ENCODE measurements around the gene DLD. TPM values are rescaled to one million over a fixed set of nuclear protein-coding genes. Genes with fewer than 3 reads are reported as not detected.
A peak's percentile ranks its signal among the peaks of the same experiment; 100 is the strongest.

Gene DLD
- total RNA-seq, 2 experiments from 2014 or later: 74.3 to 74.9 TPM

GRCh38 chr7:107907790-107908189 is 16.8 kb downstream of the DLD start:
- TF ChIP-seq CTCF (IDR thresholded peaks at IDR 0.05): no peak
- Mint-ChIP-seq H3K27me3 (no peaks in the 10 kb centered on the region), H3K4me1 (ENCODE audit: low read depth) (peaks cover 28% of the 10 kb centered on the region), H3K4me3 (no peak overlapping the region), H3K36me3 (ENCODE audit: low read depth) (peaks cover 96% of the 10 kb centered on the region), H3K9me3 (peaks cover 3% of the 10 kb centered on the region), H3K27ac (no peak overlapping the region)
- Histone ChIP-seq H3K4me3 (ENCODE audit: low read length) (no peak overlapping the region), H3K27me3 (ENCODE audit: control insufficient read depth in 1 of 2, insufficient read depth in 2 of 2, low read length in 2 of 2) (no peaks in the 10 kb centered on the region), H3K9me3 (ENCODE audit: control insufficient read depth in 1 of 2, insufficient read depth in 1 of 2, low read length in 2 of 2) (no peaks in the 10 kb centered on the region), H3K4me1 (ENCODE audit: insufficient read depth, low read length) (no peaks in the 10 kb centered on the region), H3K27ac (ENCODE audit: low read depth in 1 of 2, low read length in 2 of 2) (no peak overlapping the region), H3K36me3 (ENCODE audit: insufficient read depth, low read length) (peaks cover 88% of the 10 kb centered on the region)
- DNase-seq: peak in 1 of 14 experiments; percentile 13
- intact Hi-C loops (cut with DNase I, micrococcal nuclease): no loop called here
- ChIA-PET POLR2A (no interaction called here), CTCF (interaction anchor here (1.0 kb wide), 1 partner anchor 39 kb away, joined by 3 read pairs; no protein-coding TSS in a partner anchor)
- no peak for ATAC-seq (ENCODE audit: poor library complexity)

GRCh38 chr7:107909445-107909844 is 18.5 kb downstream of the DLD start:
- TF ChIP-seq CTCF (IDR thresholded peaks at IDR 0.05): no peak
- ATAC-seq (ENCODE audit: poor library complexity) (no peak), DNase-seq (no peak)
- Mint-ChIP-seq H3K27me3 (no peaks in the 10 kb centered on the region), H3K27ac (no peak overlapping the region), H3K4me1 (ENCODE audit: low read depth) (peaks cover 39% of the 10 kb centered on the region), H3K36me3 (ENCODE audit: low read depth) (peaks cover 98% of the 10 kb centered on the region), H3K4me3 (no peak overlapping the region), H3K9me3 (peaks cover 3% of the 10 kb centered on the region)
- H3K36me3 ChIP-seq (ENCODE audit: insufficient read depth, low read length): peaks cover 79% of the 10 kb centered on the region
- H3K27ac ChIP-seq (ENCODE audit: low read depth in 1 of 2, low read length in 2 of 2): no peak overlapping the region
- H3K9me3 ChIP-seq (ENCODE audit: control insufficient read depth in 1 of 2, insufficient read depth in 1 of 2, low read length in 2 of 2): no peaks in the 10 kb centered on the region
- no peaks in the 10 kb centered on the region for H3K4me1 ChIP-seq (ENCODE audit: insufficient read depth, low read length)
- CTCF ChIA-PET: interaction anchor here (0.7 kb wide), 1 partner anchor 9 kb away, joined by 3 read pairs; no protein-coding TSS in a partner anchor
- no peaks in the 10 kb centered on the region for H3K27me3 ChIP-seq (ENCODE audit: control insufficient read depth in 1 of 2, insufficient read depth in 2 of 2, low read length in 2 of 2)
- POLR2A ChIA-PET: no interaction called here
- H3K4me3 ChIP-seq (ENCODE audit: low read length): no peak overlapping the region
- intact Hi-C loops (cut with DNase I, micrococcal nuclease): no loop called here

- H3K9me3 ChIP-seq (ENCODE audit: control insufficient read depth in 1 of 2, insufficient read depth in 1 of 2, low read length in 2 of 2): no peaks in the 10 kb centered on the region
- Mint-ChIP-seq H3K27me3 (no peaks in the 10 kb centered on the region), H3K4me3 (no peak overlapping the region), H3K4me1 (ENCODE audit: low read depth) (peaks cover 39% of the 10 kb centered on the region), H3K9me3 (peaks cover 3% of the 10 kb centered on the region), H3K36me3 (ENCODE audit: low read depth) (peaks cover 92% of the 10 kb centered on the region), H3K27ac (no peak overlapping the region)
- DNase-seq (no peak), ATAC-seq (ENCODE audit: poor library complexity) (no peak)
- H3K36me3 ChIP-seq (ENCODE audit: insufficient read depth, low read length): peaks cover 77% of the 10 kb centered on the region
- no peak overlapping the region for H3K4me3 ChIP-seq (ENCODE audit: low read length)
- no peaks in the 10 kb centered on the region for H3K4me1 ChIP-seq (ENCODE audit: insufficient read depth, low read length)
- no peak overlapping the region for H3K27ac ChIP-seq (ENCODE audit: low read depth in 1 of 2, low read length in 2 of 2)
- no peaks in the 10 kb centered on the region for H3K27me3 ChIP-seq (ENCODE audit: control insufficient read depth in 1 of 2, insufficient read depth in 2 of 2, low read length in 2 of 2)
- no peak for TF ChIP-seq CTCF (IDR thresholded peaks at IDR 0.05)
- ChIA-PET CTCF (interaction anchor here (0.5 kb wide), 1 partner anchor 923 kb away, joined by 3 read pairs; no protein-coding TSS in a partner anchor), POLR2A (interaction anchor here (0.6 kb wide), 1 partner anchor 169 kb away, joined by 3 read pairs; no protein-coding TSS in a partner anchor)
- intact Hi-C loops (cut with DNase I, micrococcal nuclease): loop anchor here in 1 of 2 experiments (2.0 kb wide), 1 partner anchor 13 kb away; no protein-coding TSS in a partner anchor
These were observed 21.0 kb downstream of the DLD start for GRCh38 chr7:107911981-107912380.
